ENCODE measurements around the gene NUP88. TPM values are rescaled to one million over a fixed set of nuclear protein-coding genes. Genes with fewer than 3 reads are reported as not detected.
"Not testable (repeated sequence)": the region's sequence is repeated elsewhere in the genome, so short reads cannot be mapped to it uniquely, and the experiment has no call there.

The NUP88 gene
- 42.9 TPM for total RNA-seq (ENCODE audit: insufficient read depth, low replicate concordance)

DNA sequence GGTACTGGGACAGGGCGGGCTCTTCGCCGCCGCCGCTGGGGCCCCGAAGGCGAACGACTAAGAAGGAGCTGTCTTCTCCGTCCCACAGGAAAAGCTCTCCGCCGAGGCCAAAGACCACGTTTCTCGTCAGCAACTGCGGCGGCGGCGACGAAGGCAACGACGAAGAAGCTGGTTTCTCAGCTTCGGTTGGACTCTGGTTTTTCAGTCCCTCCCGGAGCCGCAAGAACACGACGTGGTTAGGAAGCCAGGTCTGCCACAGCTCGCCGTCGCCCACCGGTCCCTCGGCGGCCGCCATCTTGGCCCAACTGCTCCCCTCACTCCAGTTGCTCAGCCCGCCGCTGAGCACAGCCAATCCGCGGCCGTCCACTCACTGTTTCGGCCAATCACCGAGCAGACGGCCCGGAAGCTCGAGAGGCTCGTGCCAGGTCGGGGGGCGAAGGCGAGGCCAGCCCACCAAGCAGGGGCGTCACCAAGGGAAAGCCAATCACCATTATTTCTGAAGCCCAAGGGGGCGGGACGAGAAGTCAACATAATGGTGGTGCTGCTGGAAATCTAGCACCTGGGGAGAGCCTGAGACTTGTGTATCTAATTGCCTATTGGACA lies at the start of gene NUP88:
Gene NUP88, minus strand, starts transcription at position 307 of the 603 bp plus-strand sequence. Its CDS starts 12 bp downstream, at position 295.
- DNase-seq (ENCODE audit: low spot score), result peak; percentile 99

GRCh38 chr17:5468075-5468473 lies 48.6 kb upstream of the NUP88 start:
- peak; percentile 17 for DNase-seq (ENCODE audit: low spot score)

GRCh38 chr17:5467416-5467815 lies 48.0 kb upstream of the NUP88 start:
- DNase-seq (ENCODE audit: low spot score), result no peak

DNA sequence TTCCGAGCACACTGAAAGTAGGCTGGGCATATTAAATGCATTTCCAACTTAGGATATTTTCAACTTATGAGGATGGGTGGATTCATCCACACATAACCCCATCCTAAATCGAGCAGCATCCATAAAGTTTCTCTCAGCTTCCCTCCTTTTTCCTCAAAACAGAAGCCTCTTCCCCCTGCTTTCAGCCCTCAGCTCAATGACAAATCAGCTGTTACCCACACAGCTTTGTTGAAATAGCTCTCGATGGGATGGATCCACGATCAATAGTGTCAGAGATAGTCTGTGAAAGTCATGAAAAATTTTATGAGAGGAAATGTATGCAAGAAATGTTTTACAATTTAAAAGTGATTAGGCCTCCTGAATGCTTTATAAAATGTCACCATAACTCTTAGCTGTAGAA lies 46.8 kb upstream of the NUP88 start:
- no peak for DNase-seq (ENCODE audit: low spot score)

DNA sequence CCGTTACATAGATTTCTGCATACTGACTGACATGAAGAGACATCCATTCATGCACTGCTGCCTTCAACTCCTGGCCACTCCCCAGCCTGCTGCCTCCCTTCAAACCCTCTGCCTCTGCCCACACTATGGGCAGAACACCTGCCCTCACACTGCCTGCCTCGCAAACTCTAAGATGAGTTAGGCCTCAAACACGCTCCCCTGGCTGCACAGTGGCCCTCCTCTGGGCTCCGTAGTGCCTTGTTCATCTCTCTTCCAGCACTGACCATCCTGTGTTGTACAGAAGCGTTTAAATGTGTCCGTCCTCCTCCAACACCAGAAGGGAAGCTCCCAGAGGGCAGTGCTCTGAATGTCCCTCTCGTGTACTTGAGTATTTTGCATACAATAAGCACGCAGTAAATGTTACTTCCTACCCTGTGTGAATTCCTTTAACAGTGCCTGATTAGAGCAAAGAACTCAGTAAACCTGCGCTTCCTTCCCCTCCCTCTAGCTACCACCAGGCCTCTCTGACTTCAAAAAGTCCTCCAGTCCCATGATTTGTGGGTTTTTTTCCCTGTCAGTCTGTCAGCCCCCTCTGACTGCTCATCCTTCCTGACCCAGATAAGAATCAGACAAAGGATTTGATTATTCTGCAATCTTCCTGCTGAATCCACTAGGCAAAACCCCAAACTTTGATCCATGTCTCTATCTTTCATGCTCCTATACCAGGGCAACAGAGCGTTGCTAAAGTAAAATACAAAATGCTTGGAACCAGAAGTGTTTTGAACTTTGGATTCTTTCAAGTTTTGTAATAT lies 45.5 kb upstream of the NUP88 start:
- DNase-seq (ENCODE audit: low spot score), result no peak

DNA sequence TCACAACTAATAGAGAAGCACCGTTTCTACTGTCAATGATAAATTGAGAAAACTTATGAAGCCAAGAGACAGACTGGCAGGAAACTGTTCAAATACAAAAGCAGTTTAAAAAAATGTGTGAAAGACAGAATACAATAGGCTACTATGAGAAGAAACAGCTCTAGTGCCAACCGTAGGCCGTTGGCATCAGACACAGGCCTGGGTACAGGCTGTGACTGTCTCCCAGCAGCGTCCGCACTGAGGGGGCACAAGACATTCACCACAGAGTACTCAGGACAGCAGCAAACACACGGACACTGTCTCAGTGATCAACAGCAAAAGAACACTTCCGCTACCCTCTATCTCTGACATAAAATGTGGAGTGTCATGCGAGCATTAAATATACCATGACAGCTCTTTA lies 27.3 kb upstream of the NUP88 start:
- no peak for DNase-seq (ENCODE audit: low spot score)

- no peak for DNase-seq (ENCODE audit: low spot score)
Observed at GRCh38 chr17:5444209-5444608, 24.7 kb upstream of the NUP88 start.

DNA sequence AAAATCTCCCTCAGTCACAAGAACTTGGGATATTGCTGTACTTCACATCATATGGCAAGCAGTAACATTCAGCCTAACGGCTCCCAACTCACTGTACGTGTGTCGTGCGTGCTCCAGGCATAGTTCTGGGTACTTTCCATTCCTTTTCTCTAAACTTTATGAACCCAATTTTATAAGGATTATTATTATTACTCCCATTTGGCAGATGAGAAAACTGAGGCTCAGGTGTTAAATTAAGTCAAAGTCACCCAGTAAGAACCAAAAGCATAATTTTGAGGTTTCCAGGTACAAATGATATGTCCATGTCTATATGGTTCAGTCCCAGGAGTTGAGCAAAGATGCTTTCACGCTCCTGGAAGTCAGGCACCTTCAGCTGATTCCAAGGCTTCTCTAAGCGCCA lies 24.3 kb upstream of the NUP88 start:
- no peak for DNase-seq (ENCODE audit: low spot score)

GRCh38 chr17:5439446-5439764 lies 19.9 kb upstream of the NUP88 start:
- DNase-seq (ENCODE audit: low spot score), result no peak

DNA sequence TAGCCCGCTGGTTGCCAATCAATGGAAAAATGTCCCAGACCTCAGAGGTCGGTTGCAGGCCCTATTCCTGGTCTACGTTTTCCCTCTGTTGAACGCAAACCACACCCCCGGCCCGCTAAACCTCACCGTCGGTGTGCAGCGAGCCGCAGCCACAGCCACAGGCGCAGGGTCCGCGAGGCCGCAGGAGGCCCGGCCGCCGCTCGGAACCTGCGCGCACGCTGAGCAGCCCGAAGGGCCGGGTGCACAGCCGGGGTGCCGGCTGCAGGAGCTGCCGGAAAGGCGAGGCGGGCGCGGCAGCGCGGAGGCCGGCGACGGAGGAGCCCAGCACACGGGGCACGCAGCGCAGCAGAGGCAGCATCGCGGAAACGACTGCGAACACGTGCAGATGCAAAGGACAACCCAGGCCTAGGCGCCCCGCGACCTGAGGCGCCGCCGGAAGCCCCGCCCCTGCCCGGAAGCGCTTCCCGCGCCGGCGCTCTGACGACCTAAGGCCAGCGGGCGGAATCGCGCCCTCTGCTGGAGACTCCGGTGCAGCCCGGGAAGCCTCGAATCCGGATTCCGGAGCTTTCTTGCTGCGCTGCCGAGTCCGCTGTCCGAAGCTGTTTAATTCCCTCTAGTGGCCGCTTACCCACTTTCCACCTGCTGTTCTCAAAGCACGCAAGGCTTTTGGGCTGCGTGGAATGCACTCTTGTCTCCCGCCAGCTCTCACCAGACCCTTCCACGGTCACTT lies 19.4 kb upstream of the NUP88 start, which contains the start of gene C1QBP:
Gene C1QBP, minus strand, starts transcription at position 440 of the 730 bp plus-strand sequence. Its CDS starts 82 bp downstream, at position 358.
- DNase-seq (ENCODE audit: low spot score), result peak; percentile 95

DNA sequence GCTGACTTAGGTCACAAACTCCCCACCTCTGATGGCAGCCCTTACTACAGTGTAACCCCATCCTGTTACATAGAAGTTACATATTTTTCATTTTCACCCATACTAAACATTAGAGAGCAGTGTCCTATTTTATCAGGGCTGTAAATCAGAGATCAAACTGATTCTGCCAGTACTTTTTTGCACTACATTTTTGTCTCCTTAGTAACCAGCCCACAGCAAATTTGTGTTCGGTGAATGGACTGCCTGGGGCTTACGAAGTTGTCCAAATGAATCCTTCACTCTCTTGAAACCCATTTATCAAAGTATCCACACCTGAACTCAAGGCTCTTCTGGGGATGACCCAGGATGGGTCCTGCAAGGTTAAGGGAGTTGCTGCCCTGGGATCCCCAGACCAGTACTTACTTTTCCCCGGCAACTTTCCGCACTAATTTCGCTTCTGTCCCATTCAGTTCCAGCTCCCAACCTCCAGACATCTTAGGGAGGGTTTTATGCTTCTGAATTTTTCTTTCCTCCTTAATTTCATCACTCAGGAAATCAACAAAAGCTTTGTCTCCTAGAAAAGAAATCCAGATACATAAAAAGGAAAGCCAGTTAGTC lies 18.4 kb upstream of the NUP88 start:
- DNase-seq (ENCODE audit: low spot score), result no peak

DNA sequence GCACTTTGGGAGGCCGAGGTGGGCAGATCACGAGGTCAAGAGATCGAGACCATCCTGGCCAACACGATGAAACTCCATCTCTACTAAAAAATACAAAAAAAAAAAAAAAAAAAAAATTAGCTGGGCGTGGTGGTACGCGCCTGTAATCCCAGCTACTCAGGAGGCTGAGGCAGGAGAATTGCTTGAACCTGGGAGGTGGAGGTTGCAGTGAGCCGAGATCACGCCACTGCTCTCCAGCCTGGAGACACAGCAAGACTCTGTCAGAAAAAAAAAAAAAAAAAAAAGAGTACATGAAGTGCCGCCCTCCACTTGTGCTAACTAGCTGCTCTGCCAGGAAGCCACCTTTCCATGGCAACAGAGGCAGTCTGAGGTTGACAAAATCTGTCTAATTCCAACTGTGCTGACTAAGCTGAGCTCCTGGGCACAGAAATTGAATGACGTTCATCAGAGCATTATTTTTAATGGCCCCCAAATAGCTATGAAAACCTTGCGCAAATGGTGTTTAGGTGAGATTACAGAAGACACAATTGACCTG lies 16.4 kb upstream of the NUP88 start:
- DNase-seq (ENCODE audit: low spot score), result not testable (repeated sequence)

DNA sequence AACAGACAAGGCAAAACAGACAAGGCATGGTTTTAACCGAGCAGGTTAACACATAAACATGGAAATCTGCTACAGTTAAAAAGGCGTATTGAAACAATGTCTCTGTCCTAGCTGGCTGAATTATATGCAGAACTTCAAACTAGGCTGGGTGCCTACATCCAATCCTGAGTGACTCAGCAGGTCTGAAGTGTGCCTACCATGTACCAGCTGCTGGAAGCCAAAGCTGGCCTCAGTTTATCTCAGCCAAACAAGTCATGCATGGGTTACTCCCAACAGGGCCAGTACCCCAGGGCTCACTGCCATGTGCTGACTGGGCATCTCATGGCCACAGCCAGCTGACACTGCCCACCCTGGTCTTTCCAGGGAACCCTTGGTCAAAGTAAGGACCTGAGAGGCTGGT lies 15.5 kb upstream of the NUP88 start:
- DNase-seq (ENCODE audit: low spot score), result no peak

DNA sequence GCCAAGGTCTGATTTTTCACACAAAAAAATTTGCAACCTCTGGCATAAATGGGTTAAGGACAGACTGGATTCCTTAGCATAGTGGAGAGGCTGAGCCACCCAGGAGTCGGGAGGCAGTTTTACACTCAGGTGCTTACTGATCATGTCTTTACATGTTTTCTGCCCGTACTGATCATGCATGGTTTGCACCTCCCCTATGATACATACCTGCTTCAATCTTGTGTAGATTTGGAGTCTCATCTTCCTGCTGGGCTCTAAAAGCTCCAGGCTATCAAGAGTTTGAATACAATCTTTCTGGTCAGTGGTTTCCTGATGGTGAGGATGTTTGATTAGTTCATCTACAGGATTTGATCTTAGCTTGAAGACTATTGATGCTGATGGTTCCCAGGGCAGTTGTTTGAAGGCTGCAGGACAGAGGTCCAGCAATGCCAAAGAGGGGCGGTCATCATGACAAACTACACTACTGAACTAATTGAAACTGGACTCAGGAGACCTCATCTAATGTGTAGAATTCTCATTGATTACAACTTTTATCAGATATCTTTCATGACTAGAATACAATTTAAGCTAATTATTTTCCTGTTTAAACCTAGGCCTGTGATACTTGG lies 12.6 kb upstream of the NUP88 start:
- DNase-seq (ENCODE audit: low spot score), result peak; percentile 12

DNA sequence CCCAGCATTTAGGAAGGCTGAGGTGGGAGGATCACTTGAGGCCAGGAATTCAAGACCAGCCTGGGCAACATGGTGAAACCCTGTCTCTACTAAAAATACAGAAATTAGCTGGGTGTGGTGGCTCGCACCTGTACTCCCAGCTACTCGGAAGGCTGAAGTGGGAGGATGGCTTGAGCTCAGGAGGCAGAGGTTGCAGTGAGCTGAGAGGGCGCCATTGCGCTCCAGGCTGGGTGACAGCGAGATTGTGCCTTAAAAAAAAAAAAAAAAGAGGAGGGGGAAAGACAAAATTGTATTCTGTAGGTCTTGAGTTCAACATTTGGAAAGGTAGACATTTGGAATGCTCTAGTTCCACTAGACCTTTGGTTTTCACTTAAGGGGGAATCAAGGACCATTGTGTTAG lies 11.8 kb upstream of the NUP88 start:
- not testable (repeated sequence) for DNase-seq (ENCODE audit: low spot score)

- no peak for DNase-seq (ENCODE audit: low spot score)
Observed at GRCh38 chr17:5430413-5430999, 11.0 kb upstream of the NUP88 start.

DNA sequence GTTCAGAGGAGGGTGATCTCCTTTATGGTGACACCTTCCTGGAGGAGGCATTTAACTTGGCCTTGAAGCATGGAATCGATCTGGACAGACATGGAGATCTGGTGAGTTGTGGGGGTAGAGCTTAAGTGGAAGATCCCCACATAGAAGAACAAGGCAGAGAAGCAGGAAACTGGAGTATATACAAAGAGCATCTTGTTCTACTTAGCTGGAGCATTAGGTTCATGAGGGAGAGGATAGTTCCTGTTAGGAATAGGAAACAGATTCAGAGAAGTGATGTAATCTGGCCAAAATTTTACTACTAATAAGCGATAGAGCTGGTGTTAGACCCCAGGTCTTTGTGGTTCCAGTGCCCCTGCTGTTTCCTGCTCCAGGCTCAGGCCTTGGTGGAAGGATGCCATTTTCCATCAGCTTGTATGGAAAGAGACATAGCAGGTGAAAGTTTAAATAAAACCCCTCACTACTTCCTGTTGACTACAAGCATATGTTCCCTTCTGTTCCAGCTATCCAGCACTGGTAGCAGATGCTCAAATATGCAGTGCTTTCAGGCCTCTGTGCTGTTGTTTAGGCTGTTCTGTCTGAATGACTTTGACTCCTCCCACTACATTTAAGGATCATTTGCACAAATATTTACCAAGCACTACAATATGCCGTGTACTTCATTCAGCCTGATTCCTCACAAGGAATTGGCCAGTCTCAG lies 9.9 kb upstream of the NUP88 start:
- DNase-seq (ENCODE audit: low spot score), result no peak

DNA sequence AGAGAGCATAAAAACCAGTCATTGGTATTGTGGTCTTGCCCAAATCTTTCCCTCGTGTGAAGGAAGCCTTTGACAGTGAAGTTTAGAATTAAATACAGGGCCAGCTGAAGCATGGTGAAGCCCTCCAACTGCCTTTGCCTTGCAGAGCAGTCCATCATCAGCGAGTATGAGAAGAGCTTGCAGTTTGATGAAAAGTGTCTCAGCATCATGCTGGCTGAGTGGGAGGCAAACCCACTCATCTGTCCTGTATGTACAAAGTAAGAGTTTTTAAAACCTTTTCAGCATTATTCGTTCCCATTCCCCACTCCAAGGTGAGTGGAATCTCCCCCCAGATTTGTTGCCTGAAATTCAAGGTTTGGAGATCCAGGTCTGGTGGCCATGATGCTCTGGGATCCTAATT lies 6.4 kb upstream of the NUP88 start:
- DNase-seq (ENCODE audit: low spot score), result no peak

DNA sequence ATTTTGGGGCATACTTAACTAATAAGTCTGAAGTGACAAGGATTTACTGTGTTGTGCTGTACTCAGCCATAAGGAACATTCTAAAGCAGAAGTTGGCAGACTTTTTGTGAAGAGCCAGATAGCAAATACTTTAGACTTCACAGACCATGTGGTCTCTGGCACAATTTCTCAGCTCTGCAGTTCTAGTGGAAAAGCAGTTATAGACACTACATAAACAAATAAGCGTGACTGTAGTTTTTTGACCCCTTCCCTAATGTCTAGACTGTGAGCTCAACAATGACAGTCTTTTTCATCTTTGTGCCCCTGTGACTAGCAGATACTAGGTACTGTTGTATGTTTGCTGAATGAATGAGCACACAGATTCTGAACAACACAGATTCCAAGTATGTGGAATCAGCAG lies 5.4 kb upstream of the NUP88 start:
- DNase-seq (ENCODE audit: low spot score), result no peak

DNA sequence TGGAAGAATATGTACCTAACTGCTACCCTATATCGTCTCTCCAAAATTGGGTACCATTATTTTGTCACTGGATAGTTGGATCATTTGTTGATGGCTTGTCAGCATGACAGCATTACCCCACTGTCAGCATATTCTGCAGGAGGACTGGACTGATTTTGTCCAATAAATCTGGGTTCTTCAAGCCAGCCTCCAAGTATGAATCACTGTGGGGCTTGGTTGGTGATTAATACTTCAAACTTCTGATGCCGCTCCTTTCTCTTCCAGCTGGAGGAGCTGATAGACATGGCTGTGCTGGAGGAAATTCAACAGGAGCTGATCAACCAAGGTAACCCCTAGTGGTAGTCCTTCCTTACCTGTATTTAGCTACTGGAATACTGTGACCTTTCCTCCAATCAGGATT lies 3.0 kb upstream of the NUP88 start:
- DNase-seq (ENCODE audit: low spot score), result no peak

Measured in umbilical cord (tissue), 2 donors.